ENCODE data around the gene IL1RAP.

IL1RAP gene

DNA sequence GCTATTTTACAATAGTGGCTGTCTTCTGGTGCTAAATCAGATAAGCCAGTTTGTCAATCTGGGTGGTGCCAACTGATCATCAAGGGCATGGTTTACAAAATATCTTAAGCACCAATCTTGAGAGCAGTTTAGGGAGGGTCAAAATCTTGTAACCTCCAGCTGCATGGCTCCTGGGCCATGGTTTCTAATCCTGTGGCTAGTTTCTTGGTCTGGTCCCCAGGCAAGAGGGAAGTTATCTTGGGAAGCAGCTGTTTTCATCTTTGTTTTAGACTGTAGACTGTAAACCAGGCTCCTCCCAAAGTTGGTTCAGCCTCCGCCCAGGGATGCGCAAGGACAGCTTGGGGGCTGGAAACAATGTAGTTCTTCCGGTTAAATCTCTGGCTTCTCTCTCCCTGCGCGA lies 166.8 kb downstream of the IL1RAP start:
- no peak for DNase-seq

DNA sequence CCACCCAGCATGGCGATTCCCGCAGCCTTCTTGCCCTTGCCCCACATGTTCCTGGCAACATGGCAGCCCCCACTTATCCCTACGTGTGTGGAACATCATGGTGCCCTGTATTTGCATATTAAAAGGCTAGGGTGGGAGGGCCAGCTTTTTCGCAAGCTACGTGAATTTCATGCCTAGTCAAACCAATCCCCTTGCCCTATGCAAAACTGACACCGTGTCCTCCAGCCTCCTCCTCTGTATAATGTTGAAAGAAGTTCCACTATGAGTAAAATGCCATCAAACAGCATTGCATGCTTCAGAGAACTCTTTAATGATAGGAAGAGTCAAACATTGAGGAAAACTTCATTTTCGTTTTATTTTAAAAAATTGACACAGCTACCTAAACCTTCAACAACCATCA lies 170.9 kb downstream of the IL1RAP start:
- DNase-seq, result no peak

DNA sequence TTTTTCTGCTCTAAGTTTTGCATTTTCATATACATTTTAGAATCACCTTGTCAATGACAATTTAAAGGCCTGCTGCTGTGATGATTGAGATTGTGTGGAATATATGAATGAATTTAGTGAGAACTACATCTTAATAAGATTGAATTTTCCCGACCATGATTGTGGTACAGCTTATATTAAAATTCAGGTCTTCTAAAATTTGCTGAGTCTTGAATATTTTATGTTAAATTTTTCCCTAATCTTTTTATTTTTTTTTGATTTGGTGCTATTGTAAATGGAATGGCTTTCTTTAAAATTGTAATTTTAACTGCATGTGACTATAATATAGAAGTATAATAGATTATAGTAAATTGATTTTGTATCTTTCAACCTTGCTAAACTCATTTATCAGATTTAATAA lies 172.1 kb downstream of the IL1RAP start:
- DNase-seq, result no peak

DNA sequence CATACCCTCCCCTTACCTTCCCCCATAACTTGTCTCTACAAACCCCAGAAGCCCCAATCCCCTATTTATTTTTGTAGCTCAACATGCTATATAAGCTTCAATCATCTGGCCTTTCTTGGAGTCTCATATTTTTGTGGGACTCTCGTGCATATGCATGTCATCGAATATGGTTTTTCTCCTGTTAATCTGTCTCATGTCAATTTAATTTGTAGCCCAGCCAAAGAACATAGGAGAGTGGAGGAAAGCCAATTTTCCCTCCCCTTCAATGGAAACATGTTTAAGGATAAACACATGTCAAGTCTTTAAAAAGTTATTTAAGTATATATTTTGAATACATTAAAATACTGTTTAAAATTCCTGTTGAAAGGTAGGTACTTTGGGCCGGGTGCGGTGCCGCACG lies 176.4 kb downstream of the IL1RAP start:
- DNase-seq, result no peak

DNA sequence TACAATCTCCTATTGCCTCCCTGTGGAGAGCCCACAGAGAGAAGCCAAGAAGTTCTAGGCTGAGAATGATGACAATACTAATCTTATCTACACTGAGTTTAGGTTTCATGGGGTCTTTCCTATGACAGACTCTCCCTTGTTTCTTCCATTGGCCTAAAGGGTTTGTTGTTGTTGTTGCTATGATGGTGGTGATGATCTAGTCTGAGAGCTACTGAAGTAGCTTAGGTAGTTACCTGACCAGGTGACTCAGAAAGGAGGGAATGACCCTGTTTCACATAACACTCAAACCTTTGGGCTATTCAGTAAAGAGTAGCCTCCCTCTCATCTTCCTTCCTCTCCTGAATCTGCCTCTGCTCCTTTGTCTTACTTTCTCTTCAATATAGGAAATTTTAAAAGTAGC lies 178.4 kb downstream of the IL1RAP start:
- no peak for DNase-seq

DNA sequence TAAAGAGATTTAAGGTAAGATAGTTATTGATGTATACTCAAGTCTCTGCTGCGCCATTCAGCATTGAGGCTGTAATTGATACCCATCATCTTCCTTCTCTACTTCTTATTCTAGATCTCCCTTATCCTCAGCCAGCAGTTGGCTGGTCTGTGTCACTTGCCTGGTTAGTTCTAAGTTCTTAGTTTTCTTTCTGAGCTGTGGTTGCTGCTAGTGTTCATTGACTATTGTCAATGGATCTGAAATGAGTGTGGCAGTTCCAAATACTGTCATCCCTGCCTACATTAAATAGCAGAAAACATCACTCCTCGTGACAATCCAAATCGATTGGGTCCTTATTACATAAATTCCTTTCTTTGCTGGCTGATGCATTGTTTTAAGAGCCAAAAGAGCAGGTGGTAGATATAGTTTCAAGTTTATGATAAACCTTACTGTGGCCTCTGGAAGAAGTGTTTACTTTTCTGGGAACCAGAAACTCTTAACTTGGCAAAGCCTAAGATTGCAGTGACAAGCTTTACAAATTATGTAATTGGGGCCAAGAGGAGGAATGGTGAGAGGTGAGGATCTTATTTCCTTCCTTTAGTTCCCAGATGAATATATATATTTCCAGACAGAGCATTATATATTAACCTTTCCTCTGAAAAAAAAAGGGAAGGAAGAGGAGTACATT lies 180.6 kb downstream of the IL1RAP start:
- DNase-seq, result no peak

DNA sequence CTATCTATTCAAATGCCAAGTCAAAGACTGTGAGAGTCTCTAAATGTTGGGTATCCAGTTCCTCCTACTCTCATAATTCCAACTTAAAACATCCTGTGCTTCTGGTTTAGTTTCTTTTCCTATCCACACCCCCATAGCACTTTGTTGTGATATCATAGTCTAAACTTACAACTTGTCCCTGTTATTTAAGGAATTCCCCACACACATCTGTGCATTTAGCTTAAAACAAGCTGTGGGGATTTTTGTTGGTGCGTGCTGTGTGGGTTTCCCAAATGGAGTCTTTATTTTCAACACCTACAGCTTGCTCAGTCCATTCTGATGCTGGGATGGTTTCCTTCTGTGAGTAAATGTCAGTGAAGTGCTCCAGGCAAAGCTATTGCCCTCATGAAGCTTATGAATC lies 181.3 kb downstream of the IL1RAP start:
- no peak for DNase-seq

DNA sequence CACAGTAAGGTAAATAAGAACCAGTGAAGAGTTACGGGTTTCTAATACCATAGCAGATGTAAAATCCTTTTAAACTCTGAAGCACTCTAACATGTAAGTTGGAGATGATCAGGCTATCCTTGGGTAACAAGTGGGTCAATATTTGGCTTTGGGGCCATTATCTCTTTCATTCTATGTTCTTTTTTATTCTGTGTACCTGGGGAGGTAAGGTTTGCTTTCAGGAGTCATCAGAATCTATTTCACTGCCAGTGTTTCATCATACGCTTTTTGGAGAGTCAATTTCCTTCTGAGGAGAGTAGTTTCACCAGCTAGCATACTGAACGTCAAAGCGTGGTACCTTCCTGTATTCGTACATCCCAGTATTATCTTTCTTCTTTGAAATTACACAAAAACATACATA lies 182.1 kb downstream of the IL1RAP start:
- DNase-seq, result no peak

DNA sequence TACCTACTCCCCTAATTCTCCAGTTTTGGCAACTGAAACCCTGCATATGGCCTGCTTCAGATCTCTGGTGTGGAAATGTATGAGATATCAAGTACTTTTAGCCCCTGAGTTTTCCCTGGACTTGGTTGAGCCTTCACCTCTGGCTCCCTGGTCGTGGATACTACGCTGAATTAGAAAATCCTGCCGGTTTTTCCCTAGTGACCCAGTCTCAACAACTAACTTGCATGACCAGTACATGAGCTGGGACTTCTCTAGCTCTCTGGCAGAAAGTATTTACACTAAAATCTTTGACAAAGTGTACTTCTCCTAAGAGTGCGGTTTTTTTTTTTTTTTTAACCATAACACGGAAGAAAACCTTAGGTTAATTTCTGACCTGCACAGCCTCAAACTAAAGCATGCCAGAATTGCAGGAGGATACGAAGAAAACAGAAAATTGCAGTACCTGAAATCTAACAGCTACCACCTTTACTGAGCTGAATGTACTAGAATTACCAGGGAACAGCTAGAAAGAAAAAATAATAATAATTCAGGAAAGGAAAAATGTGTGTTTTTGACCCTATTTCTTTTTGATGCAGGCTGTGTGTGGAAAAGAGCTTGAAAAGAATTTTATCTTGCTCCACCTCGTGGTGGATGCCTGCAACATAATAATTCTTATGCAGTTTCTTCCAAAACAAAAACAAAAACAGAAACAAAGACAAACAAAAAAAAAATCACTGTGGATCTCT lies 183.1 kb downstream of the IL1RAP start:
- no peak for DNase-seq

DNA sequence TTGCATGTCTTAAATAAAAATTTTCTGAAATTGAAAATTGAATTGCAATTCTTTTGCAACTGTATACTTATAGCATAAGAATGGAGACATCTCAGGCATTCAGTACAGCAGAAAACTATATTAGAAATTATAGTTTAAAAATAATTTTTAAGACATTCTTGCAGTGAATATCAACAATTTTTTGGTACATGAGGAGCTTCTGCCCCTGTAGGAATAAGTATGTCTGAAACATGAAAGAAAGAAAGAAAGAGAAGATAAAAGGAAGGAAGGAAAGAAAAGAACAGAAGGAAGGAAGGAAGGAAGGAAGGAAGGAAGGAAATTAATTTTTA lies 183.6 kb downstream of the IL1RAP start:
- no peak for DNase-seq

DNA sequence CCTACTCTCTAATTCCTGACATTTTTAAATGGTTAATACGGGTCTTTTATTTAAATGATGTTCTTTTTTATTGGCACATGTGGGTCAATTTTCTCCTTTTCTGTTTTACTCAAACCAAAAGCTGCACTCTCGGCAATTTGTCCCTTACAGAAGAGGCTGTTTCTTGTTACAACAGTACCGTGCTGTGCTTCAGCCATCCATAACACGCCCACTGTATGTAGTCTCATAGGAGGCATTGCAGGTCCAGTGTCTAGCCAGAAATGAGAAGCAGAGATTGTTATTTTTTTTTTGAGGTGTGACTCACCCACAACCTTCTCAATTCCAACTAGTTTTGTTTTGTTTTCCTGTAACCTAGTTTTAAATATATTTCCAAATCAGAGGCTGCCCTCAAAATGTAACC lies 184.0 kb downstream of the IL1RAP start:
- no peak for DNase-seq

DNA sequence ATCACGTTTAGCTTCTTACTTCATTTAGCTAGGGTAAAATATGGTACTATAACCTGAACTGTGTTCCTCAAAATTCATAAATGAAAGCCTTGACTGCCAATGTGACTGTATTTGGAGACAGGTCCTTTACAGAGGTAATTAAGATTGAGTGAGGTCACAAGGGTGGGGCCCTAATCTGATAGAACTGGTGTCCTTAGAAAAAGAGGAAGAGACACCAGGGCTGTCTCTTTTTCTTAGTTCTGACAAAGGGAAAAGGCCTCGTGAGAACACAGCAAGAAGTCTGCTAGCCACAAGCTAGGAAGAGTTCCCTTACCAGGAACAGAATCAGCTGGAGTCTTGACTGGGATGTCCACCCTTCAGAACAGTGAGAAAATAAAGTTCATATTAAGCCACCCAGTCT lies 185.9 kb downstream of the IL1RAP start:
- DNase-seq, result no peak

DNA sequence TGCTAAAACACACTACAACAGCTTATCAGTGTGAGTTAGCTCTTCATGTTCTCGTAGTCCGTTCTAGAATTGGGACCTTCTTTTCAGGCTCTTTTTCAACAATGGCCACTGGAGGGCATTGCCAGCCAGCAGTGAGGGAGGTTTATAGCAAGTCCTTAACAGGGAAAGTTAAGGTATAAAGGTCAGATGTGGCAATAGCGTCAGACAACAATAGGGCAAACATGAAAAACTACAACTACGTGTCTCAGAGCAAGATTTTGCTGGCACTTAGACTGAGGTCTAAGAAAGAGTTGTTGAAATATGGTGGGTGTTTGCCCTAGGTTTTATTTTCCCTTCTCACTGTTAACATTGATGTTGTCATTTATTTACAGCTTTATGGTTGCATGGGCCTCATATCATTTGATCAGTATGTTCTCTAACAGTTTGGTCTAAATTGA lies 187.2 kb downstream of the IL1RAP start:
- DNase-seq, result no peak

DNA sequence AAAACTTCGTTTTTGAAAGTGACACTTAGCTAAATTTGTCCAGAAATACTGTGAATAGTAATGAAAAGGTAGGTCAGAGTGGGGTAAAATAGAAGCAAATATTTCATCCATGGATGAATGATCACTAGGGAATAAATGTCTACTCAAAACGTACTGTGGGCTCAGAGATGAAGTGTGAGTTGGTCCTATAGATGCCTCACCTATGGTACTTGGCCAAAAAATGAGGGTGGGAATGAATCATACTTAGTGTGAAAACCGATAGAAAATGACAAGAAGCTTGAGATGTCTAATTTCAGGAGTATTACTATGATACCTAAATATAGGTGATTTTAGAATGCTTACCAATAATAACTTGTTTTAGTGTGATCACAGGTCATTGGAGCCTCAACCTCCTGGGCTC lies 192.7 kb downstream of the IL1RAP start:
- no peak for DNase-seq
